SK-N-SH (cell line): Measurements from ENCODE around the gene ZC3H7B. TPM values are rescaled to one million over a fixed set of nuclear protein-coding genes. Genes with fewer than 3 reads are reported as not detected.

Experiments
- CTCF ChIA-PET: fragments of 300-600, 350-600 bp; formaldehyde crosslinking; extraction: SDS; loops from one replicate; lab custom pipeline; 2021; lab: Yijun Ruan, JAX
- POLR2A ChIA-PET: fragments of 350-600 bp; sonication (Branson Sonifier 250); formaldehyde crosslinking; extraction: SDS; loops from one replicate; lab custom pipeline; 2020; ENCODE audit warnings: antibody characterized with exemption, inconsistent platforms; lab: Yijun Ruan, JAX
- DNase-seq: peaks from one replicate; pipeline ENCODE4 v3.0.0; 2012
- H2AFZ ChIP-seq: fragments of 200-600 bp; sonication (generic); 2 replicates; pipeline ENCODE4 v1.8.1; 2016; ENCODE audit warnings: antibody characterized with exemption, mild to moderate bottlenecking, low read depth
- H3F3A ChIP-seq: fragments of 200-600 bp; sonication (generic); replicated peaks from 2 replicates; pipeline ENCODE3; 2016; ENCODE audit warnings: antibody characterized with exemption, mild to moderate bottlenecking; ENCODE audit not compliant: insufficient read depth
- H3K27ac ChIP-seq, 2 experiments: fragments of 200-500 bp in 1 of 2; fragments of 200-600 bp in 1 of 2; sonication (Bioruptor generic) in 1 of 2; sonication (generic), shearing (Covaris generic) in 1 of 2; 2 replicates each; pipeline versions ENCODE4 v1.5.1 to v1.6.1; 2014 to 2016; ENCODE audit warnings: low read depth in 2 of 2, inconsistent platforms in 1 of 2, low read length in 1 of 2, mild to moderate bottlenecking in 1 of 2, mixed read lengths in 1 of 2
- H3K27me3 ChIP-seq: fragments of 200-600 bp; sonication (generic), shearing (Covaris generic); 2 replicates; pipeline ENCODE4 v1.6.1; 2016; ENCODE audit warnings: mixed run types; ENCODE audit not compliant: insufficient read depth
- H3K36me3 ChIP-seq, 2 experiments: fragments of 200-500 bp in 1 of 2; fragments of 200-600 bp in 1 of 2; sonication (Bioruptor generic) in 1 of 2; sonication (generic) in 1 of 2; replicated peaks in 1 of 2; 2 replicates each; pipeline versions ENCODE3 to v1.5.1; 2014 to 2016; ENCODE audit warnings: low read length in 1 of 2, mild to moderate bottlenecking in 1 of 2; ENCODE audit not compliant: insufficient read depth in 2 of 2, control insufficient read depth in 1 of 2
- H3K4me1 ChIP-seq, 2 experiments: fragments of 200-500 bp in 1 of 2; fragments of 200-600 bp in 1 of 2; sonication (Bioruptor generic) in 1 of 2; sonication (generic), shearing (Covaris generic) in 1 of 2; 2 replicates each; pipeline versions ENCODE4 v1.5.1 to v1.6.1; 2014 to 2016; ENCODE audit warnings: low read depth in 1 of 2, low read length in 1 of 2, mixed run types in 1 of 2; ENCODE audit not compliant: insufficient read depth in 2 of 2, control insufficient read depth in 1 of 2
- H3K4me2 ChIP-seq: fragments of 200-600 bp; sonication (generic), shearing (Covaris generic); 2 replicates; pipeline ENCODE4 v1.6.1; 2017; ENCODE audit warnings: mixed run types
- H3K4me3 ChIP-seq, 2 experiments: fragments of 200-500 bp in 1 of 2; fragments of 200-600 bp in 1 of 2; sonication (Bioruptor generic) in 1 of 2; sonication (generic), shearing (Covaris generic) in 1 of 2; 2 replicates each; pipeline versions ENCODE4 v1.5.1 to v1.8.1; 2014 to 2016; ENCODE audit warnings: low read depth in 2 of 2, inconsistent platforms in 1 of 2, low read length in 1 of 2, mild to moderate bottlenecking in 1 of 2, mixed read lengths in 1 of 2, moderate library complexity in 1 of 2
- H3K79me2 ChIP-seq: fragments of 200-600 bp; sonication (generic); 2 replicates; pipeline ENCODE4 v1.8.1; 2017; ENCODE audit warnings: mild to moderate bottlenecking; ENCODE audit not compliant: insufficient read depth
- H3K9ac ChIP-seq: fragments of 200-600 bp; sonication (generic); 2 replicates; pipeline ENCODE4 v1.6.1; 2017; ENCODE audit warnings: mixed run types
- H3K9me2 ChIP-seq: fragments of 200-600 bp; sonication (generic); 2 replicates; pipeline ENCODE4 v1.6.1; 2017; ENCODE audit warnings: mixed run types
- H3K9me3 ChIP-seq: fragments of 200-600 bp; sonication (generic); 2 replicates; pipeline ENCODE4 v1.6.1; 2017; ENCODE audit warnings: mixed run types, mild to moderate bottlenecking, moderate library complexity
- H4K20me1 ChIP-seq: fragments of 200-600 bp; sonication (generic); 2 replicates; pipeline ENCODE4 v1.6.1; 2017; ENCODE audit warnings: mild to moderate bottlenecking, mixed run types; ENCODE audit not compliant: insufficient read depth
- CTCF ChIP-seq: fragments of 200-600 bp; sonication (generic); IDR thresholded peaks from 2 replicates; pipeline ENCODE4 v1.6.1; 2017; ENCODE audit warnings: antibody characterized with exemption, mild to moderate bottlenecking, moderate library complexity
- ELF1 ChIP-seq: IDR thresholded peaks from 2 replicates; pipeline ENCODE4 v1.4.0; 2012
- FOSL2 ChIP-seq: IDR thresholded peaks from 2 replicates; pipeline ENCODE4 v1.4.0; 2012; ENCODE audit warnings: low read depth, mild to moderate bottlenecking, moderate library complexity, borderline replicate concordance
- FOXM1 ChIP-seq: IDR thresholded peaks from 2 replicates; pipeline ENCODE4 v1.4.0; 2012; ENCODE audit warnings: low read depth, mild to moderate bottlenecking
- IRF3 ChIP-seq: fragments of 150-350 bp; IDR thresholded peaks from 2 replicates; pipeline ENCODE4 v1.6.1; 2016; ENCODE audit warnings: mild to moderate bottlenecking, low read depth, low read length
- JUND ChIP-seq: IDR thresholded peaks from 2 replicates; pipeline ENCODE4 v1.4.0; 2012
- MAX ChIP-seq: IDR thresholded peaks from 2 replicates; pipeline ENCODE4 v1.4.0; 2012; ENCODE audit warnings: low read depth
- MXI1 ChIP-seq: IDR thresholded peaks from 2 replicates; pipeline ENCODE4 v1.6.1; 2012; ENCODE audit warnings: mild to moderate bottlenecking, low read depth, low read length, improper control_type of control experiment
- NRF1 ChIP-seq: IDR thresholded peaks from 2 replicates; pipeline ENCODE4 v1.6.1; 2012; ENCODE audit warnings: low read depth, mild to moderate bottlenecking, low read length
- REST ChIP-seq: IDR thresholded peaks from 2 replicates; pipeline ENCODE4 v1.6.1; 2012; ENCODE audit warnings: mild to moderate bottlenecking, low read depth, low read length, moderate library complexity
- RFX5 ChIP-seq: IDR thresholded peaks from 2 replicates; pipeline ENCODE4 v1.6.1; 2012; ENCODE audit warnings: mild to moderate bottlenecking, improper control_type of control experiment, low read length
- RXRA ChIP-seq: IDR thresholded peaks from 2 replicates; pipeline ENCODE4 v1.4.0; 2012; ENCODE audit warnings: low read depth, mild to moderate bottlenecking, borderline replicate concordance
- SMC3 ChIP-seq: IDR thresholded peaks from 2 replicates; pipeline ENCODE4 v1.6.1; 2012; ENCODE audit warnings: low read depth, low read length, improper control_type of control experiment
- TEAD4 ChIP-seq: IDR thresholded peaks from 2 replicates; pipeline ENCODE4 v1.4.0; 2012; ENCODE audit warnings: mild to moderate bottlenecking, borderline replicate concordance; ENCODE audit not compliant: insufficient read depth
- USF1 ChIP-seq: IDR thresholded peaks from 2 replicates; pipeline ENCODE4 v1.4.0; 2012; ENCODE audit warnings: low read depth, borderline replicate concordance
- USF2 ChIP-seq: fragments of 150-350 bp; IDR thresholded peaks from 2 replicates; pipeline ENCODE4 v1.6.1; 2017; ENCODE audit warnings: antibody characterized with exemption, low read length, low read depth, borderline replicate concordance
- YY1 ChIP-seq: IDR thresholded peaks from 2 replicates; pipeline ENCODE4 v1.4.0; 2012; ENCODE audit warnings: low read depth, mild to moderate bottlenecking
- ZBTB33 ChIP-seq: IDR thresholded peaks from 2 replicates; pipeline ENCODE4 v1.4.0; 2012; ENCODE audit warnings: low read depth, borderline replicate concordance
- WGBS: methylation state at CpG from one replicate; pipeline ENCODE4 v1.1.6; 2017; ENCODE audit warnings: low lambda C conversion rate; 5-methylcytosine and 5-hydroxymethylcytosine counted together
- polyA plus RNA-seq, 3 experiments: library from polyadenylated mRNA; depleted of rRNA; stranded (reverse); fragments of >200 nt; gene quantifications; 2 replicates each; pipeline ENCODE4 v1.2.3, GENCODE V29; 2012

Gene ZC3H7B
- polyA plus RNA-seq, 1 of the 3 experiments (the other 2 are of a cell fraction) = 27.1 TPM

- Histone ChIP-seq H4K20me1 (no peaks in the 10 kb centered on the region), H3K9me2 (no peaks in the 10 kb centered on the region), H3K27ac (no peak overlapping the region), H3K27me3 (no peaks in the 10 kb centered on the region), H3K9me3 (no peaks in the 10 kb centered on the region), H3K4me3 (no peak overlapping the region), H2AFZ (no peak overlapping the region), H3K79me2 (no peaks in the 10 kb centered on the region), H3F3A (no peaks in the 10 kb centered on the region), H3K4me1 (no peaks in the 10 kb centered on the region), H3K9ac (no peak overlapping the region), H3K4me2 (no peak overlapping the region), H3K36me3 (peaks cover 0 to 26% of the 10 kb centered on the region in 2 experiments)
- ChIA-PET CTCF (no interaction called here), POLR2A (no interaction called here)
- 100% methylated on average over 4 of the region's 9 CpGs for WGBS
- TF ChIP-seq FOXM1 = no peak
- TF ChIP-seq RXRA = no peak
- no peak for TF ChIP-seq NRF1
- TF ChIP-seq USF2 = no peak
- TF ChIP-seq FOSL2 = no peak
- TF ChIP-seq YY1 = no peak
- TF ChIP-seq ZBTB33 = no peak
- no peak for TF ChIP-seq RFX5
- TF ChIP-seq JUND = no peak
- no peak for TF ChIP-seq IRF3
- no peak for TF ChIP-seq CTCF
- TF ChIP-seq SMC3 = no peak
- TF ChIP-seq TEAD4 = no peak
- TF ChIP-seq REST = no peak
- TF ChIP-seq ELF1 = no peak
- no peak for TF ChIP-seq MXI1
- TF ChIP-seq USF1 = no peak
- TF ChIP-seq MAX = no peak
- DNase-seq = no peak
These were observed 42.4 kb downstream of the ZC3H7B start for GRCh38 chr22:41343717-41344116.
